Liver (tissue), 9 donors: ENCODE results near the gene APBA3. TPM values are rescaled to one million over a fixed set of nuclear protein-coding genes. Genes with fewer than 3 reads are reported as not detected.

Experiments used
- DNase-seq: peaks from one replicate; pipeline ENCODE4 v3.0.0-alpha.2; 2017; ENCODE audit warnings: low spot score
- H3K27ac ChIP-seq, 2 donors: one replicate each; pipeline ENCODE4 v1.7.0; 2013; ENCODE audit warnings: inconsistent platforms in 2 of 2, low read length in 2 of 2, control low read depth in 1 of 2, low read depth in 1 of 2, mild to moderate bottlenecking in 1 of 2
- H3K27me3 ChIP-seq, 4 donors: one replicate each; pipeline versions ENCODE4 v1.6.1 to v1.7.0; 2013; ENCODE audit warnings: low read length in 3 of 4, inconsistent platforms in 1 of 4, mild to moderate bottlenecking in 1 of 4, moderate library complexity in 1 of 4; ENCODE audit not compliant: control insufficient read depth in 4 of 4, insufficient read depth in 4 of 4
- H3K36me3 ChIP-seq, 4 donors: one replicate each; pipeline versions ENCODE4 v1.6.1 to v1.7.0; 2013; ENCODE audit warnings: low read length in 3 of 4, mild to moderate bottlenecking in 3 of 4, low read depth in 1 of 4, moderate library complexity in 1 of 4; ENCODE audit not compliant: control insufficient read depth in 4 of 4, insufficient read depth in 3 of 4
- H3K4me1 ChIP-seq, 4 donors: one replicate each; pipeline versions ENCODE4 v1.6.1 to v1.7.0; 2013; ENCODE audit warnings: low read length in 3 of 4, mild to moderate bottlenecking in 3 of 4, moderate library complexity in 1 of 4; ENCODE audit not compliant: control insufficient read depth in 4 of 4, insufficient read depth in 4 of 4
- H3K4me3 ChIP-seq, 3 donors: one replicate each; pipeline versions ENCODE4 v1.6.1 to v1.7.0; 2013; ENCODE audit warnings: low read length in 3 of 3, control low read depth in 1 of 3, low read depth in 1 of 3, mild to moderate bottlenecking in 1 of 3
- H3K9ac ChIP-seq, 2 donors: one replicate each; pipeline ENCODE4 v1.7.0; 2013; ENCODE audit warnings: low read length in 2 of 2, mild to moderate bottlenecking in 2 of 2, moderate library complexity in 2 of 2, control low read depth in 1 of 2, low read depth in 1 of 2
- H3K9me3 ChIP-seq, 4 donors: one replicate each; pipeline versions ENCODE4 v1.6.1 to v1.7.0; 2013; ENCODE audit warnings: low read length in 3 of 4; ENCODE audit not compliant: control insufficient read depth in 4 of 4
- ATF3 ChIP-seq: IDR thresholded peaks from 2 replicates; pipeline ENCODE4 v1.6.1; 2016; ENCODE audit warnings: antibody characterized with exemption
- EGR1 ChIP-seq, 2 donors: IDR thresholded peaks; 2 replicates each; pipeline ENCODE4 v1.6.1; 2016 to 2018; ENCODE audit warnings: antibody characterized with exemption in 2 of 2, low read depth in 2 of 2
- FOXA1 ChIP-seq: IDR thresholded peaks from 2 replicates; pipeline ENCODE4 v1.6.1; 2016; ENCODE audit warnings: antibody characterized with exemption
- FOXA2 ChIP-seq: IDR thresholded peaks from 2 replicates; pipeline ENCODE4 v1.6.1; 2016; ENCODE audit warnings: antibody characterized with exemption
- HNF4A ChIP-seq, 2 donors: conservative IDR thresholded peaks; 2 replicates each; pipeline ENCODE4 v1.6.1; 2016; ENCODE audit warnings: antibody characterized with exemption in 2 of 2, mild to moderate bottlenecking in 2 of 2
- JUND ChIP-seq, 2 donors: IDR thresholded peaks; 2 replicates each; pipeline ENCODE4 v1.6.1; 2016; ENCODE audit warnings: antibody characterized with exemption in 2 of 2
- MAX ChIP-seq: IDR thresholded peaks from 2 replicates; pipeline ENCODE4 v1.6.1; 2016; ENCODE audit warnings: antibody characterized with exemption
- NR2F2 ChIP-seq: IDR thresholded peaks from 2 replicates; pipeline ENCODE4 v1.6.1; 2016; ENCODE audit warnings: antibody characterized with exemption
- RAD21 ChIP-seq, 2 donors: IDR thresholded peaks; 2 replicates each; pipeline ENCODE4 v1.6.1; 2016; ENCODE audit warnings: antibody characterized with exemption in 2 of 2, mild to moderate bottlenecking in 2 of 2
- REST ChIP-seq: IDR thresholded peaks from 2 replicates; pipeline ENCODE4 v1.6.1; 2016; ENCODE audit warnings: antibody characterized with exemption, mild to moderate bottlenecking
- RXRA ChIP-seq, 2 donors: IDR thresholded peaks; 2 replicates each; pipeline ENCODE4 v1.6.1; 2017 to 2018; ENCODE audit warnings: antibody characterized with exemption in 2 of 2, mild to moderate bottlenecking in 1 of 2
- SP1 ChIP-seq: IDR thresholded peaks from 2 replicates; pipeline ENCODE4 v1.6.1; 2018; ENCODE audit warnings: antibody characterized with exemption, mild to moderate bottlenecking
- TAF1 ChIP-seq: conservative IDR thresholded peaks from 2 replicates; pipeline ENCODE4 v1.6.1; 2016; ENCODE audit warnings: antibody characterized with exemption, mild to moderate bottlenecking
- YY1 ChIP-seq: IDR thresholded peaks from 2 replicates; pipeline ENCODE4 v1.6.1; 2016; ENCODE audit warnings: antibody characterized with exemption, mild to moderate bottlenecking
- ZBTB33 ChIP-seq: IDR thresholded peaks from 2 replicates; pipeline ENCODE4 v1.6.1; 2016; ENCODE audit warnings: antibody characterized with exemption
- WGBS: extraction: QIAGEN DNeasy Blood & Tissue Kit; methylation state at CpG from one replicate; pipeline ENCODE4 v1.1.7; 2013; 5-methylcytosine and 5-hydroxymethylcytosine counted together
- polyA plus RNA-seq, 2 donors: library from polyadenylated mRNA; stranded (reverse) in 1 of 2; unstranded in 1 of 2; fragments of 200-250 nt in 1 of 2; fragments of >200 nt in 1 of 2; fragmentation: Nextera tagmentation in 1 of 2; extraction: Ambion mirVana in 1 of 2; gene quantifications; one replicate each; pipeline versions ENCODE4 v1.2.1 to v1.2.3, GENCODE V29; 2013 to 2015
- total RNA-seq, 2 donors: library from RNA; depleted of rRNA; stranded (reverse); fragments of >200 nt; gene quantifications; one replicate each; pipeline ENCODE4 v1.2.3, GENCODE V29; 2014
- TF ChIP-seq, protein P1 (sequence below): fragments of 150-350 bp; IDR thresholded peaks from 2 replicates; pipeline ENCODE4 v1.5.1; 2017; ENCODE audit warnings: improper control_type of control experiment, low read depth, low read length; ENCODE audit not compliant: missing input control
- donor health status: healthy.
- donor health status: healthy.
- donor health status: healthy.
- donor health status: healthy.
- donor health status: healthy.

Gene APBA3
- total and polyA plus RNA-seq, 4 donors: 6.4 to 24.3 (median 10.7) TPM

DNA sequence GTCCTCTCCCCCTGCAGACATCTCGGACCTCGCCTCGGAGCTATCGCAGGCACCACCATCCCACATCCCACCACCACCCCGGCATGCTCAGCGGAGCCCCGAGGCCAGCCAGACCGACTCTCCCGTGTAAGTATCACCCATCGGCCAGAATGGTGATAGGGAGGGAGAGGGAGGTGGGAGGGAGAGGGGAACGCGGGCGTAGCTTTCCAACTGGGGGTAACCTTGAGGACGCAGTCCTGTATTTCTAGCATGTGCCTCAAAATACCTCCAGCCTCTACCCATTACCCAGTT, 27.2 kb downstream of the APBA3 start (continued):
- no peak for TF ChIP-seq ZBTB33
- TF ChIP-seq EGR1 (IDR thresholded peaks at IDR 0.05; ENCODE audit: low read depth in 2 of 2): no peak
- TF ChIP-seq YY1: no peak

- no peak overlapping the region for H3K9ac ChIP-seq
- no peaks in the 10 kb centered on the region for H3K4me1 ChIP-seq
- H3K27ac ChIP-seq: no peak overlapping the region
- H3K27me3 ChIP-seq: no peaks in the 10 kb centered on the region
- WGBS: 89% methylated on average over 20 of the region's 20 CpGs
- H3K9me3 ChIP-seq: no peaks in the 10 kb centered on the region
- DNase-seq: no peak
- H3K4me3 ChIP-seq: no peak overlapping the region
- no peak for TF ChIP-seq REST
- no peak for TF ChIP-seq ATF3
- TF ChIP-seq ZBTB33: no peak
- TF ChIP-seq, protein P1, sequence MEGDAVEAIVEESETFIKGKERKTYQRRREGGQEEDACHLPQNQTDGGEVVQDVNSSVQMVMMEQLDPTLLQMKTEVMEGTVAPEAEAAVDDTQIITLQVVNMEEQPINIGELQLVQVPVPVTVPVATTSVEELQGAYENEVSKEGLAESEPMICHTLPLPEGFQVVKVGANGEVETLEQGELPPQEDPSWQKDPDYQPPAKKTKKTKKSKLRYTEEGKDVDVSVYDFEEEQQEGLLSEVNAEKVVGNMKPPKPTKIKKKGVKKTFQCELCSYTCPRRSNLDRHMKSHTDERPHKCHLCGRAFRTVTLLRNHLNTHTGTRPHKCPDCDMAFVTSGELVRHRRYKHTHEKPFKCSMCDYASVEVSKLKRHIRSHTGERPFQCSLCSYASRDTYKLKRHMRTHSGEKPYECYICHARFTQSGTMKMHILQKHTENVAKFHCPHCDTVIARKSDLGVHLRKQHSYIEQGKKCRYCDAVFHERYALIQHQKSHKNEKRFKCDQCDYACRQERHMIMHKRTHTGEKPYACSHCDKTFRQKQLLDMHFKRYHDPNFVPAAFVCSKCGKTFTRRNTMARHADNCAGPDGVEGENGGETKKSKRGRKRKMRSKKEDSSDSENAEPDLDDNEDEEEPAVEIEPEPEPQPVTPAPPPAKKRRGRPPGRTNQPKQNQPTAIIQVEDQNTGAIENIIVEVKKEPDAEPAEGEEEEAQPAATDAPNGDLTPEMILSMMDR: no peak
- TF ChIP-seq JUND (IDR thresholded peaks at IDR 0.05): no peak
- TF ChIP-seq RAD21 (IDR thresholded peaks at IDR 0.05): no peak
- no peak for TF ChIP-seq FOXA1
- TF ChIP-seq FOXA2: no peak
- TF ChIP-seq NR2F2: no peak
- TF ChIP-seq RXRA (IDR thresholded peaks at IDR 0.05): no peak
- TF ChIP-seq TAF1: no peak
- TF ChIP-seq SP1: no peak
- TF ChIP-seq HNF4A (conservative IDR thresholded peaks at IDR 0.05): no peak
- TF ChIP-seq MAX: no peak
- no peak for TF ChIP-seq EGR1 (IDR thresholded peaks at IDR 0.05; ENCODE audit: low read depth in 2 of 2)
- TF ChIP-seq YY1: no peak
- peaks cover 2 to 20% (median 5%) of the 10 kb centered on the region in 4 donors for H3K36me3 ChIP-seq
Measured at GRCh38 chr19:3733549-3734309, 27.8 kb downstream of the APBA3 start.
